SK-N-SH treated with all-trans-retinoic acid at 6 μM for 48 hours (cell line): ENCODE measurements around the gene GPX5.
"Not testable (repeated sequence)": the region's sequence is repeated elsewhere in the genome, so short reads cannot be mapped to it uniquely, and the experiment has no call there.

ENCODE experiments used
- ATAC-seq: fragments of 200-7000 bp; cut with Tn5 transposase; 3 replicates; pipeline ENCODE4 v1.9.1; 2020; ENCODE audit warnings: mild to moderate bottlenecking, moderate library complexity
- ARNTL ChIP-seq: fragments of 450-650 bp; formaldehyde crosslinking; IDR thresholded peaks from 2 replicates; pipeline ENCODE4 v1.5.0; 2020; ENCODE audit warnings: low read depth, mild to moderate bottlenecking, moderate library complexity, borderline replicate concordance
- BACH2 ChIP-seq: fragments of 250-450 bp; sonication (Bioruptor Pico); IDR thresholded peaks from 2 replicates; pipeline ENCODE4 v1.9.0; 2021; ENCODE audit warnings: mild to moderate bottlenecking, borderline replicate concordance
- CSDC2 ChIP-seq: fragments of 250-450 bp; sonication (Bioruptor Pico); IDR thresholded peaks from 2 replicates; pipeline ENCODE4 v1.5.0; 2020; ENCODE audit warnings: mild to moderate bottlenecking, moderate library complexity
- ESRRG ChIP-seq: fragments of 250-450 bp; sonication (Bioruptor Pico); IDR thresholded peaks from 2 replicates; pipeline ENCODE4 v1.6.1; 2021; ENCODE audit warnings: mild to moderate bottlenecking
- ISL1 ChIP-seq: fragments of 250-450 bp; sonication (Bioruptor Pico); IDR thresholded peaks from 2 replicates; pipeline ENCODE4 v2.1.2; 2022; ENCODE audit warnings: mild to moderate bottlenecking, moderate library complexity
- RARB ChIP-seq: fragments of 250-450 bp; sonication (Bioruptor Pico); IDR thresholded peaks from 2 replicates; pipeline ENCODE4 v1.8.0; 2021; ENCODE audit warnings: mild to moderate bottlenecking, moderate library complexity
- SNAI2 ChIP-seq: fragments of 250-450 bp; sonication (Bioruptor Pico); IDR thresholded peaks from 2 replicates; pipeline ENCODE4 v1.5.0; 2020; ENCODE audit warnings: mild to moderate bottlenecking, moderate library complexity
- TCF4 ChIP-seq: fragments of 250-450 bp; sonication (Bioruptor Pico); IDR thresholded peaks from 2 replicates; pipeline ENCODE4 v1.8.0; 2021; ENCODE audit warnings: mild to moderate bottlenecking, moderate library complexity, borderline replicate concordance
- TSHZ2 ChIP-seq: fragments of 250-450 bp; sonication (Bioruptor Pico); IDR thresholded peaks from 2 replicates; pipeline ENCODE4 v1.5.0; 2020; ENCODE audit warnings: mild to moderate bottlenecking, moderate library complexity
- ZFP30 ChIP-seq: fragments of 450-650 bp; formaldehyde crosslinking; IDR thresholded peaks from 2 replicates; pipeline ENCODE4 v1.5.0; 2022; ENCODE audit warnings: mild to moderate bottlenecking, moderate library complexity
- ZNF565 ChIP-seq: fragments of 450-650 bp; formaldehyde crosslinking; conservative IDR thresholded peaks from 2 replicates; pipeline ENCODE4 v1.5.0; 2020; ENCODE audit warnings: low read depth, mild to moderate bottlenecking, moderate library complexity
- ZNF70 ChIP-seq: fragments of 450-650 bp; formaldehyde crosslinking; IDR thresholded peaks from 2 replicates; pipeline ENCODE4 v1.5.0; 2020; ENCODE audit warnings: mild to moderate bottlenecking, moderate library complexity
- TF ChIP-seq, protein P1 (sequence below): fragments of 250-450 bp; sonication (Bioruptor Pico); IDR thresholded peaks from 2 replicates; pipeline ENCODE4 v1.8.0; 2021; ENCODE audit warnings: low read depth, mild to moderate bottlenecking, moderate library complexity, borderline replicate concordance
- TF ChIP-seq, protein P2 (sequence below): fragments of 250-450 bp; sonication (Bioruptor Pico); IDR thresholded peaks from 2 replicates; pipeline ENCODE4 v1.5.1; 2021; ENCODE audit warnings: mild to moderate bottlenecking, moderate library complexity

Gene GPX5

DNA sequence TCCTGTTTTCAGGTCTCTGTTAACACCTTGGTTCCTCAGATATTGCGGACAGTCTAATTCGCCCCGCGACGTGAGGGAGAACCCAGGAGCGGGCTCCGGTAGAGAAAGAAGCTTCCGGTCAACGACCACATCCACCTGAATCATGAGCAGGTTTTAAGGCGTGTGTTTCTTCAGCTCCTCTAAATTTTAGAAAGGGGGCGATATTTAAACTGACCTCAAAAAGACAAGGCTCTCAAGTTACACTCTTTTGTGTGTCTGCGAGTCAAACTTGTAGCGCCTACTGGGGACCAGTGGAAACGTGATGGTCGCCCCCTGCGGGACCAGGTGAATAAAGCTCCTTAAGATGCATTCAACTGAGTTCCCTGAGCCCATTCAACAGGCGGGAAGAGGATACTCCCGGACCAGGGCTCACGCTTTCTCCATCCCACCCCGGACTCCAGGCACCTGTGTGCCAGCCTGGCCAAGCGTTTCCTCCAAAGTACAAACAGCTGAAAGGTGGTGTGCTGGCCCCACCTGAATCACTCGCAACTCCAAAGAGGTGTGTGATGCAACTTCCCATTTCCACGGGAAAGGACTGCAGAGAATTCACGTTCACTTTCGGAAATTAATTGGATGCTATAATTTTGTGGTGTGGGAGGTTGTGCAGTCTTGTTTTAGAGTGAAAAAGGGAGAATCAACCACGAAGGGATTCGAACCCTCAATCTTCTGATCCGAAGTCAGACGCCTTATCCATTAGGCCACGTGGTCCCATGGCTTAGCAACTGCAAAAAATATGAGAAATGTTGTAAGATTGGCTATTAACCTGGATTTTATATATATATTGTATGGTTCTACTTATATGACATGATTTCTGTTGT is 17.0 kb downstream of the GPX5 start:
- TF ChIP-seq ESRRG (CRISPR knock-in tag) (no peak), SNAI2 (CRISPR knock-in tag) (no peak)
- ATAC-seq: peak; percentile 92

DNA sequence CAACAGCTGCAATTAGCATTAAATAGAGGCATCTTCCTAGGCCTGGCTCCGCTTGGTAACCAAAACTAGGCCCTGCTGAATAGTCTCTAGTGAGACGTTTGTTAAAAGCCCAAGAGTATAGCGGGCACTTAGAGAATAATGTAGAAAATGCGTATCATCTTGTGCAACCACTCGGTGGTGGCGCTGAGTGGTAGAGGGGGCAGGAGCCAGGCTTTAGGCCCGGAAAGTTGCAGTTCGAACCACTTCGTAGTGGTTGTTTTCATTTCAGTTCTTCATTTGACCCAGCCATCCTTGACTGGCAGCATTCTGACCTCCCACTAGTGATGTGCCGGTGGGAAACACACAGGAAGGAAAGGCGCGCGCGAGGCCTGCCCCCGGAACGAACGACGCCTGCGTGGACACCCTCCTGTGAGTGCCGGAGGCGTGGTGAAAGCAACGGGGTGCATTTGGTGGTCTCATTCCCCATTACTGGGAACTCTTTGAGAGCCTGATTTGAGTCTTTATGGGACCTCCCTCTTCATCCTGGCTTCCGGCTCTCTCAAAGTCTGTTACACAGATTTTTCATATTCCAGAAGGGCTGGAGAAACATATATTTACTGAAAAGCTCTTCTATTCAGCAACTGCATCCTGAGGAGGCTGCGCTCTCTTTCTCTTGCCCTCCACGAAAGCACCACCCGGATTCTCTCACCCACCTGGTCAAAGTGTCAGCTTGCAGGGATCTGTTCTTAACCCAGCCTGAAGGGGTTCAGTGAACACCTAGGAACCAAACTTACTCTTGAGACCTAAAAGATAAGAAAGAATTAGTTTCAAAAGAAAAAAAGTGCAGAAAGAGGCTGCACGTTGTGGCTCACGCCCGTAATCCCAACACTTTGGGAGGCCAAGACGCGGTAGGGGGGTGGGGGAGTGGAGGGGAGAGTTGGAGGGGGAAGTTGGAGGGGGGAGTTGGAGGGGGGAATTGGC is 18.2 kb downstream of the GPX5 start:
- no peak for ATAC-seq
- TF ChIP-seq, protein P1, sequence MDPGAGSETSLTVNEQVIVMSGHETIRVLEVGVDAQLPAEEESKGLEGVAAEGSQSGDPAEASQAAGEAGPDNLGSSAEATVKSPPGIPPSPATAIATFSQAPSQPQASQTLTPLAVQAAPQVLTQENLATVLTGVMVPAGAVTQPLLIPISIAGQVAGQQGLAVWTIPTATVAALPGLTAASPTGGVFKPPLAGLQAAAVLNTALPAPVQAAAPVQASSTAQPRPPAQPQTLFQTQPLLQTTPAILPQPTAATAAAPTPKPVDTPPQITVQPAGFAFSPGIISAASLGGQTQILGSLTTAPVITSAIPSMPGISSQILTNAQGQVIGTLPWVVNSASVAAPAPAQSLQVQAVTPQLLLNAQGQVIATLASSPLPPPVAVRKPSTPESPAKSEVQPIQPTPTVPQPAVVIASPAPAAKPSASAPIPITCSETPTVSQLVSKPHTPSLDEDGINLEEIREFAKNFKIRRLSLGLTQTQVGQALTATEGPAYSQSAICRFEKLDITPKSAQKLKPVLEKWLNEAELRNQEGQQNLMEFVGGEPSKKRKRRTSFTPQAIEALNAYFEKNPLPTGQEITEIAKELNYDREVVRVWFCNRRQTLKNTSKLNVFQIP (CRISPR knock-in tag): no peak
- no peak for TF ChIP-seq ARNTL
- no peak for TF ChIP-seq TSHZ2 (CRISPR knock-in tag)
- no peak for TF ChIP-seq ZNF565
- TF ChIP-seq, protein P2, sequence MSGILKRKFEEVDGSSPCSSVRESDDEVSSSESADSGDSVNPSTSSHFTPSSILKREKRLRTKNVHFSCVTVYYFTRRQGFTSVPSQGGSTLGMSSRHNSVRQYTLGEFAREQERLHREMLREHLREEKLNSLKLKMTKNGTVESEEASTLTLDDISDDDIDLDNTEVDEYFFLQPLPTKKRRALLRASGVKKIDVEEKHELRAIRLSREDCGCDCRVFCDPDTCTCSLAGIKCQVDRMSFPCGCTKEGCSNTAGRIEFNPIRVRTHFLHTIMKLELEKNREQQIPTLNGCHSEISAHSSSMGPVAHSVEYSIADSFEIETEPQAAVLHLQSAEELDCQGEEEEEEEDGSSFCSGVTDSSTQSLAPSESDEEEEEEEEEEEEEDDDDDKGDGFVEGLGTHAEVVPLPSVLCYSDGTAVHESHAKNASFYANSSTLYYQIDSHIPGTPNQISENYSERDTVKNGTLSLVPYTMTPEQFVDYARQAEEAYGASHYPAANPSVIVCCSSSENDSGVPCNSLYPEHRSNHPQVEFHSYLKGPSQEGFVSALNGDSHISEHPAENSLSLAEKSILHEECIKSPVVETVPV (CRISPR knock-in tag): no peak
- no peak for TF ChIP-seq ISL1
- no peak for TF ChIP-seq ZFP30 (CRISPR knock-in tag)
- TF ChIP-seq TCF4 (CRISPR knock-in tag): no peak
- no peak for TF ChIP-seq ZNF70 (CRISPR knock-in tag)
- TF ChIP-seq RARB (CRISPR knock-in tag): no peak
- TF ChIP-seq SNAI2 (CRISPR knock-in tag): no peak
- TF ChIP-seq, all 23 proteins: peak for 0

- no peak for ATAC-seq
- TF ChIP-seq CSDC2: no peak
- TF ChIP-seq TCF4 (CRISPR knock-in tag): no peak
- no peak for TF ChIP-seq ZNF70 (CRISPR knock-in tag)
- no peak for TF ChIP-seq BACH2 (CRISPR knock-in tag)
- no peak for TF ChIP-seq TSHZ2 (CRISPR knock-in tag)
- TF ChIP-seq SNAI2 (CRISPR knock-in tag): no peak
These were observed 20.3 kb downstream of the GPX5 start for GRCh38 chr6:28545955-28546354.

GRCh38 chr6:28547003-28547402 is 21.3 kb downstream of the GPX5 start:
- ATAC-seq: not testable (repeated sequence)
